ENCODE measurements around the gene SETDB2.

SETDB2 gene

GRCh38 chr13:49498206-49498605 lies 54.1 kb downstream of the SETDB2 start:
- Histone ChIP-seq H3K9me3 (ENCODE audit: control insufficient read depth, insufficient read depth, low read length) (no peaks in the 10 kb centered on the region), H3K27ac (ENCODE audit: low read length) (no peak overlapping the region), H3K27me3 (ENCODE audit: control insufficient read depth, insufficient read depth, low read length) (no peaks in the 10 kb centered on the region), H3K36me3 (ENCODE audit: control insufficient read depth, insufficient read depth, low read length) (no peaks in the 10 kb centered on the region), H3K4me1 (ENCODE audit: control insufficient read depth, insufficient read depth, low read length) (no peaks in the 10 kb centered on the region), H3K4me3 (ENCODE audit: low read length) (no peak overlapping the region)
- no CpG with 5 or more reads among the region's 4 CpGs for WGBS (ENCODE audit: insufficient coverage, insufficient read length)
- DNase-seq (ENCODE audit: low read depth, low spot score), result no peak

GRCh38 chr13:49499889-49500660 lies 56.0 kb downstream of the SETDB2 start:
- WGBS (ENCODE audit: insufficient coverage, insufficient read length), result no CpG with 5 or more reads among the region's 6 CpGs
- H3K4me1 ChIP-seq (ENCODE audit: control insufficient read depth, insufficient read depth, low read length), result no peaks in the 10 kb centered on the region
- DNase-seq (ENCODE audit: low read depth, low spot score), result no peak
- no peak overlapping the region for H3K27ac ChIP-seq (ENCODE audit: low read length)
- no peaks in the 10 kb centered on the region for H3K36me3 ChIP-seq (ENCODE audit: control insufficient read depth, insufficient read depth, low read length)
- no peaks in the 10 kb centered on the region for H3K27me3 ChIP-seq (ENCODE audit: control insufficient read depth, insufficient read depth, low read length)
- H3K9me3 ChIP-seq (ENCODE audit: control insufficient read depth, insufficient read depth, low read length), result no peaks in the 10 kb centered on the region
- H3K4me3 ChIP-seq (ENCODE audit: low read length), result no peak overlapping the region

- no peaks in the 10 kb centered on the region for H3K36me3 ChIP-seq (ENCODE audit: control insufficient read depth, insufficient read depth, low read length)
These were observed 58.9 kb downstream of the SETDB2 start for GRCh38 chr13:49502954-49503353.

GRCh38 chr13:49503951-49504350 lies 59.9 kb downstream of the SETDB2 start:
- DNase-seq (ENCODE audit: low read depth, low spot score), result no peak
- no peaks in the 10 kb centered on the region for H3K9me3 ChIP-seq (ENCODE audit: control insufficient read depth, insufficient read depth, low read length)
- WGBS (ENCODE audit: insufficient coverage, insufficient read length), result no CpG with 5 or more reads among the region's 3 CpGs

More at GRCh38 chr13:49502954-49503353, 58.9 kb downstream of the SETDB2 start:
- Histone ChIP-seq H3K4me1 (ENCODE audit: control insufficient read depth, insufficient read depth, low read length) (no peaks in the 10 kb centered on the region), H3K27ac (ENCODE audit: low read length) (no peak overlapping the region), H3K27me3 (ENCODE audit: control insufficient read depth, insufficient read depth, low read length) (no peaks in the 10 kb centered on the region), H3K9me3 (ENCODE audit: control insufficient read depth, insufficient read depth, low read length) (no peaks in the 10 kb centered on the region), H3K4me3 (ENCODE audit: low read length) (no peak overlapping the region)
- DNase-seq (ENCODE audit: low read depth, low spot score), result no peak
- no CpG with 5 or more reads among the region's 9 CpGs for WGBS (ENCODE audit: insufficient coverage, insufficient read length)

GRCh38 chr13:49512578-49512977 lies 68.5 kb downstream of the SETDB2 start:
- Histone ChIP-seq H3K9me3 (ENCODE audit: control insufficient read depth, insufficient read depth, low read length) (no peaks in the 10 kb centered on the region), H3K27me3 (ENCODE audit: control insufficient read depth, insufficient read depth, low read length) (no peaks in the 10 kb centered on the region), H3K36me3 (ENCODE audit: control insufficient read depth, insufficient read depth, low read length) (no peaks in the 10 kb centered on the region), H3K27ac (ENCODE audit: low read length) (no peak overlapping the region), H3K4me1 (ENCODE audit: control insufficient read depth, insufficient read depth, low read length) (no peaks in the 10 kb centered on the region), H3K4me3 (ENCODE audit: low read length) (no peak overlapping the region)
- no CpG with 5 or more reads among the region's 2 CpGs for WGBS (ENCODE audit: insufficient coverage, insufficient read length)
- DNase-seq (ENCODE audit: low read depth, low spot score), result no peak

More at GRCh38 chr13:49503951-49504350, 59.9 kb downstream of the SETDB2 start:
- Histone ChIP-seq H3K4me1 (ENCODE audit: control insufficient read depth, insufficient read depth, low read length) (no peaks in the 10 kb centered on the region), H3K27me3 (ENCODE audit: control insufficient read depth, insufficient read depth, low read length) (no peaks in the 10 kb centered on the region), H3K4me3 (ENCODE audit: low read length) (no peak overlapping the region), H3K36me3 (ENCODE audit: control insufficient read depth, insufficient read depth, low read length) (no peaks in the 10 kb centered on the region), H3K27ac (ENCODE audit: low read length) (no peak overlapping the region)

GRCh38 chr13:49516467-49516866 lies 72.4 kb downstream of the SETDB2 start:
- Histone ChIP-seq H3K36me3 (ENCODE audit: control insufficient read depth, insufficient read depth, low read length) (no peaks in the 10 kb centered on the region), H3K4me3 (ENCODE audit: low read length) (no peak overlapping the region), H3K4me1 (ENCODE audit: control insufficient read depth, insufficient read depth, low read length) (no peaks in the 10 kb centered on the region), H3K27me3 (ENCODE audit: control insufficient read depth, insufficient read depth, low read length) (no peaks in the 10 kb centered on the region), H3K27ac (ENCODE audit: low read length) (no peak overlapping the region), H3K9me3 (ENCODE audit: control insufficient read depth, insufficient read depth, low read length) (no peaks in the 10 kb centered on the region)
- no CpG with 5 or more reads among the region's 5 CpGs for WGBS (ENCODE audit: insufficient coverage, insufficient read length)
- DNase-seq (ENCODE audit: low read depth, low spot score), result no peak

- WGBS (ENCODE audit: insufficient coverage, insufficient read length), result no CpG with 5 or more reads among the region's 6 CpGs
- Histone ChIP-seq H3K27ac (ENCODE audit: low read length) (no peak overlapping the region), H3K4me3 (ENCODE audit: low read length) (no peak overlapping the region), H3K27me3 (ENCODE audit: control insufficient read depth, insufficient read depth, low read length) (no peaks in the 10 kb centered on the region), H3K4me1 (ENCODE audit: control insufficient read depth, insufficient read depth, low read length) (no peaks in the 10 kb centered on the region), H3K9me3 (ENCODE audit: control insufficient read depth, insufficient read depth, low read length) (no peaks in the 10 kb centered on the region), H3K36me3 (ENCODE audit: control insufficient read depth, insufficient read depth, low read length) (no peaks in the 10 kb centered on the region)
- no peak for DNase-seq (ENCODE audit: low read depth, low spot score)
These were observed 73.4 kb downstream of the SETDB2 start for GRCh38 chr13:49517461-49517860.

- H3K4me1 ChIP-seq (ENCODE audit: control insufficient read depth, insufficient read depth, low read length), result no peaks in the 10 kb centered on the region
- H3K4me3 ChIP-seq (ENCODE audit: low read length), result no peak overlapping the region
- no CpG with 5 or more reads among the region's 4 CpGs for WGBS (ENCODE audit: insufficient coverage, insufficient read length)
- H3K27me3 ChIP-seq (ENCODE audit: control insufficient read depth, insufficient read depth, low read length), result no peaks in the 10 kb centered on the region
- no peak overlapping the region for H3K27ac ChIP-seq (ENCODE audit: low read length)
- DNase-seq (ENCODE audit: low read depth, low spot score), result no peak
- no peaks in the 10 kb centered on the region for H3K9me3 ChIP-seq (ENCODE audit: control insufficient read depth, insufficient read depth, low read length)
- no peaks in the 10 kb centered on the region for H3K36me3 ChIP-seq (ENCODE audit: control insufficient read depth, insufficient read depth, low read length)
These were observed 77.2 kb downstream of the SETDB2 start for GRCh38 chr13:49521224-49521623.

GRCh38 chr13:49524740-49525501 lies 80.8 kb downstream of the SETDB2 start:
- WGBS (ENCODE audit: insufficient coverage, insufficient read length), result no CpG with 5 or more reads among the region's 5 CpGs
- no peak overlapping the region for H3K4me3 ChIP-seq (ENCODE audit: low read length)
- no peak overlapping the region for H3K27ac ChIP-seq (ENCODE audit: low read length)
- no peaks in the 10 kb centered on the region for H3K9me3 ChIP-seq (ENCODE audit: control insufficient read depth, insufficient read depth, low read length)
- H3K36me3 ChIP-seq (ENCODE audit: control insufficient read depth, insufficient read depth, low read length), result no peaks in the 10 kb centered on the region
- H3K4me1 ChIP-seq (ENCODE audit: control insufficient read depth, insufficient read depth, low read length), result no peaks in the 10 kb centered on the region
- H3K27me3 ChIP-seq (ENCODE audit: control insufficient read depth, insufficient read depth, low read length), result no peaks in the 10 kb centered on the region
- no peak for DNase-seq (ENCODE audit: low read depth, low spot score)

- Histone ChIP-seq H3K36me3 (ENCODE audit: control insufficient read depth, insufficient read depth, low read length) (no peaks in the 10 kb centered on the region), H3K4me3 (ENCODE audit: low read length) (no peak overlapping the region), H3K4me1 (ENCODE audit: control insufficient read depth, insufficient read depth, low read length) (no peaks in the 10 kb centered on the region), H3K9me3 (ENCODE audit: control insufficient read depth, insufficient read depth, low read length) (no peaks in the 10 kb centered on the region), H3K27me3 (ENCODE audit: control insufficient read depth, insufficient read depth, low read length) (no peaks in the 10 kb centered on the region), H3K27ac (ENCODE audit: low read length) (no peak overlapping the region)
- WGBS (ENCODE audit: insufficient coverage, insufficient read length), result no CpG with 5 or more reads among the region's 2 CpGs
- no peak for DNase-seq (ENCODE audit: low read depth, low spot score)
These were observed 83.0 kb downstream of the SETDB2 start for GRCh38 chr13:49527123-49527522.
